ENCODE measurements around the gene PTTG2. TPM values are rescaled to one million over a fixed set of nuclear protein-coding genes. Genes with fewer than 3 reads are reported as not detected.

PTTG2 gene
- total RNA-seq, 2 experiments from 2014 or later = not detected

DNA sequence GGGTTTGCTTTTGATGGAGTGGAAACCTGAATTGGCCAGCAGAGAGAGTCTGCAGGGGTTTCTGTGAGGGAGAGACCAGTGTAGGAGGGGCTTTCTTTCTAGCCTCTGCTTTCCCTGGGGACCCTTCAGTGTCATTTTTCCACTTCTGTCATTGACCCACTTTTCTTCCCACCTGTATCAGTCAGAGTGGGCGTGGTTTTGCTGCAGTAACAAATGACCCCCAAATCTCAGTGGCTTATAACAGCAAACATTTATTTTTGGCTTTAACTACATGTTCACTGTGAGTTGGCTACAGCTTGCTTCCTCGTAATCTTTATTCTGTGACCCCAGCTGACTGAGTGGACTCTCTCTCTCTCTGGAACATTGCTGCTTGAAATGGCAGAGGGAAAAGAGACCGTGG lies 25.6 kb upstream of the PTTG2 start:
- ChIA-PET POLR2A (no interaction called here), CTCF (interaction anchor here (1.0 to 1.1 kb wide), 2 partner anchors 19 to 36 kb away, joined by 3 read pairs; no protein-coding TSS in a partner anchor)
- Mint-ChIP-seq H3K4me3 (no peak overlapping the region), H3K9me3 (peaks cover 3% of the 10 kb centered on the region), H3K4me1 (ENCODE audit: low read depth) (peaks cover 8% of the 10 kb centered on the region), H3K36me3 (ENCODE audit: low read depth) (peaks cover 23% of the 10 kb centered on the region), H3K27ac (no peak overlapping the region), H3K27me3 (no peaks in the 10 kb centered on the region)
- DNase-seq = no peak
- no peak for ATAC-seq
- TF ChIP-seq, protein P1, sequence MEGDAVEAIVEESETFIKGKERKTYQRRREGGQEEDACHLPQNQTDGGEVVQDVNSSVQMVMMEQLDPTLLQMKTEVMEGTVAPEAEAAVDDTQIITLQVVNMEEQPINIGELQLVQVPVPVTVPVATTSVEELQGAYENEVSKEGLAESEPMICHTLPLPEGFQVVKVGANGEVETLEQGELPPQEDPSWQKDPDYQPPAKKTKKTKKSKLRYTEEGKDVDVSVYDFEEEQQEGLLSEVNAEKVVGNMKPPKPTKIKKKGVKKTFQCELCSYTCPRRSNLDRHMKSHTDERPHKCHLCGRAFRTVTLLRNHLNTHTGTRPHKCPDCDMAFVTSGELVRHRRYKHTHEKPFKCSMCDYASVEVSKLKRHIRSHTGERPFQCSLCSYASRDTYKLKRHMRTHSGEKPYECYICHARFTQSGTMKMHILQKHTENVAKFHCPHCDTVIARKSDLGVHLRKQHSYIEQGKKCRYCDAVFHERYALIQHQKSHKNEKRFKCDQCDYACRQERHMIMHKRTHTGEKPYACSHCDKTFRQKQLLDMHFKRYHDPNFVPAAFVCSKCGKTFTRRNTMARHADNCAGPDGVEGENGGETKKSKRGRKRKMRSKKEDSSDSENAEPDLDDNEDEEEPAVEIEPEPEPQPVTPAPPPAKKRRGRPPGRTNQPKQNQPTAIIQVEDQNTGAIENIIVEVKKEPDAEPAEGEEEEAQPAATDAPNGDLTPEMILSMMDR (IDR thresholded peaks at IDR 0.05) = no peak
- intact Hi-C loops (cut with micrococcal nuclease) = no loop called here

DNA sequence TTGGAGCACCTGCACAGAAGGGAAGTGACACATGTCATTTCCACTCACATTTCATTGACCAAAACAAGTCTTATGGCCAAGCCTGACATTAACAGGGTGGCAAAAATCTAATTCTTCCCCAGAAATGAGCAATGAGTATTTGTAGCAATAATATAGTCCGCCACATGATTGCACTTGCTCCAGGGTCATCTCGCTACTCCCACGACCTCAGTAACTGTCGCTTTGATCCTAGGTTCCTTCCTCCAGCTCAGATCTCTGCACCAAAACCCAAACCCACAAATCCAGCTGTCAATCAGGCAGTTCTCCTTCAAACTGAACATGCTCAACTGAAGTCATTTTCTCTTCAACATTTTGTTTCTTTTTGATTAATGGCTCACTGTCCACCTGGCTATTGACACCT lies 25.2 kb upstream of the PTTG2 start:
- Mint-ChIP-seq H3K4me3 (no peak overlapping the region), H3K27me3 (no peaks in the 10 kb centered on the region), H3K9me3 (peaks cover 3% of the 10 kb centered on the region), H3K4me1 (ENCODE audit: low read depth) (peaks cover 3% of the 10 kb centered on the region), H3K36me3 (ENCODE audit: low read depth) (peaks cover 21% of the 10 kb centered on the region), H3K27ac (no peak overlapping the region)
- intact Hi-C loops (cut with micrococcal nuclease) = no loop called here
- ATAC-seq (no peak), DNase-seq (no peak)
- TF ChIP-seq, protein P1 (IDR thresholded peaks at IDR 0.05) = no peak
- ChIA-PET POLR2A (no interaction called here), CTCF (interaction anchor here (1.0 to 1.1 kb wide), 2 partner anchors 19 to 36 kb away, joined by 3 read pairs; no protein-coding TSS in a partner anchor)

DNA sequence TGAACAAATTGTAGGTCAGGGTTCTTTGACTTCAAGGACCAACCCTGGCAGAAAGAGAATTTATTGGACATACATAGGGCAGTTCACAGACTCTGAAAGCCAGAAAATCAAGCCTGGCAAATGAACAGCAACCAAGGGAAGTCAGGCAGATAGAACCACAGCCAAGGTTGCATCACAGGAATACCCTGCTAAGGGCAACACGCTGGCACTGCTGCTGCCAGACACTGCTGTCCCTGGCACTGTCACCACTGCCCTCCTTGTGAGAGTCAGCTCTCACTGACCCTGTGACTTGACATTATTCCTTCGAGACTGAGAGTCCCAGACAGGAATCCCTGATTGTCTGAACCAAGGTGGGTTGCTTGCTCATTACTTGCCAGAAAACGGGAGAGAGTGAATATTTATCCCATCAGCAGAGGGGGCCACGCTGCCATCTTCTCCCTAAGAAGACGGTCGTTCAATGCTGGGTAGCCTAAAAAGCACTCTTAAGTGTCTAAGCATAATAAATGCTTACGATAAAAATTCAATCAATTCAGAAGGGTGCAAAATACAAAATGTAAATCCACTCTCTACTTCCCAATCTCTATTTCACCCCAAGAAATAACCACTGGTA lies 23.2 kb upstream of the PTTG2 start:
- TF ChIP-seq, protein P1 (IDR thresholded peaks at IDR 0.05) = no peak
- Mint-ChIP-seq H3K4me1 (ENCODE audit: low read depth) (peaks cover 2% of the 10 kb centered on the region), H3K36me3 (ENCODE audit: low read depth) (peaks cover 27% of the 10 kb centered on the region), H3K27me3 (no peaks in the 10 kb centered on the region), H3K4me3 (no peak overlapping the region), H3K27ac (no peak overlapping the region), H3K9me3 (peaks cover 6% of the 10 kb centered on the region)
- DNase-seq (no peak), ATAC-seq (no peak)
- CTCF ChIA-PET = no interaction called here
- POLR2A ChIA-PET = no interaction called here
- intact Hi-C loops (cut with micrococcal nuclease) = no loop called here

DNA sequence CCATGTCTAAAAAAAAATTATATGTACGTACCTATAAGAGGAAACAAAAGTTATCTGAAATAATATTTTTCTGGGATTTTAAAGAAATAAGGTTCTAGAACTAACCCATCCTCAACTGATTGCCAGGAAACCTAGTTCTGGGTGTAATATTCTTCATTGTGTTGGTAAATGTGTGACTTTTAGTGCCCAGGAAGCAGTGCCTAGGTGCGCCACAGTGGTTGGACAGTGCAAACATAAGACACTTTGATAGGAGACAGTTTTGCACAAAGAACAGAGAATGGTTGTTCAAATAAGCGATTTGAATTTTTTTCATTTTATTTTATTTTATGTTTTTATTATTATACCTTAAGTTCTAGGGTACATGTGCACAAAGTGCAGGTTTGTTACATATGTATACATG lies 22.0 kb upstream of the PTTG2 start:
- Mint-ChIP-seq H3K4me3 (no peak overlapping the region), H3K9me3 (peaks cover 6% of the 10 kb centered on the region), H3K27ac (no peak overlapping the region), H3K27me3 (no peaks in the 10 kb centered on the region), H3K36me3 (ENCODE audit: low read depth) (peaks cover 27% of the 10 kb centered on the region), H3K4me1 (ENCODE audit: low read depth) (peaks cover 3% of the 10 kb centered on the region)
- TF ChIP-seq, protein P1 (IDR thresholded peaks at IDR 0.05) = no peak
- no peak for DNase-seq
- ChIA-PET POLR2A (no interaction called here), CTCF (no interaction called here)
- intact Hi-C loops (cut with micrococcal nuclease) = no loop called here
- ATAC-seq = no peak

DNA sequence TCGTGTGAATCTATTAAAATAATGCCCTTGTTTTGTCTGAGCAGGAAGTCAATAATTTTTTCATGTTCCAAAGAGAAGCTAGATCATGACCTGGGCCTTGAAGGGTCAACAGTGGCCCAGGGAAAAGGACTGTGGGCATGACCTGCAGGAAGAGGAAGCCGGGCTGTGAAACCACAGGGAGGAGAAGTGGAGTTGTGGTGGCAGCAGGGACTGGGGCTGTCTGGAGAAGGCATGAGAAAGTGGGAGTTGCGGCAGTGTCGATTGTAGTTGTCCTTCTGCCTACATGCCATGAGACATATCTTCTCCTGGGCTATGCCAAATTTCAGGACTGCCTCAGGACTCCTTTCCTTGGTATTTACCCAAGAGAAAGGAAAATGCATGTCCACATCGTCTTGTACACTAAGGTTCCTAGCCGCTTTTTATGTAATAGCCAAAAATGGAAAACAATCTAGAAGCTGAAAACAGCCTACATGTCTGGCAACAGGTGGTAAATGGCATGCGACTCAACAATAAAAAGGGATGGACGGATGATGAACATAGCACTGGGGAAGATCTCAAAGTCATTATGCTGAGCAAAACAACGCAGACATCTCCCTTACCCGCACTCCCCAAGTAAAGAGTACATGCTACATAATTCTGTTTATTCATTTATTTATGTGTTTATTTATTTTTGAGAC lies 13.6 kb upstream of the PTTG2 start:
- H3K9me3 Mint-ChIP-seq = no peaks in the 10 kb centered on the region
- ATAC-seq = no peak
- POLR2A ChIA-PET = interaction anchor here (0.6 kb wide), 1 partner anchor 51 kb away, joined by 3 read pairs; no protein-coding TSS in a partner anchor
- no peak for DNase-seq
- H3K27ac Mint-ChIP-seq = no peak overlapping the region
- no peaks in the 10 kb centered on the region for H3K27me3 Mint-ChIP-seq
- CTCF ChIA-PET = no interaction called here
- TF ChIP-seq, protein P1 (IDR thresholded peaks at IDR 0.05) = no peak
- peaks cover 33% of the 10 kb centered on the region for H3K4me1 Mint-ChIP-seq (ENCODE audit: low read depth)
- no peak overlapping the region for H3K4me3 Mint-ChIP-seq
- H3K36me3 Mint-ChIP-seq (ENCODE audit: low read depth) = peaks cover 3% of the 10 kb centered on the region
- intact Hi-C loops (cut with micrococcal nuclease) = no loop called here

All from activated CD8-positive, alpha-beta T cell treated with anti-CD3 and anti-CD28 coated beads for 36 hours (primary cell).